GM23338 (cell line): ENCODE measurements around the gene FBXO15. TPM values are rescaled to one million over a fixed set of nuclear protein-coding genes. Genes with fewer than 3 reads are reported as not detected.

Source experiments
- ATAC-seq: fragments of 200-7000 bp; cut with Tn5 transposase; 3 replicates; pipeline ENCODE4 v1.9.1; 2020
- DNase-seq: peaks from one replicate; pipeline ENCODE4 v3.0.0-alpha.2; 2015; ENCODE audit warnings: low spot score
- H2AFZ ChIP-seq: fragments of 200-600 bp; sonication (generic); 2 replicates; pipeline ENCODE4 v1.8.0; 2016; ENCODE audit warnings: antibody characterized with exemption, mild to moderate bottlenecking, moderate library complexity
- H3F3A ChIP-seq: fragments of 200-600 bp; sonication (generic); replicated peaks from 2 replicates; pipeline ENCODE4 v1.8.0; 2017; ENCODE audit warnings: antibody characterized with exemption, mixed run types, low read depth
- H3K27ac ChIP-seq: fragments of 200-600 bp; sonication (generic); 2 replicates; pipeline ENCODE4 v1.6.1; 2016; ENCODE audit warnings: low read depth
- H3K27me3 ChIP-seq: fragments of 200-600 bp; sonication (generic); 2 replicates; pipeline ENCODE4 v1.8.0; 2016; ENCODE audit warnings: mild to moderate bottlenecking, mixed run types, moderate library complexity; ENCODE audit not compliant: insufficient read depth
- H3K36me3 ChIP-seq: fragments of 200-600 bp; sonication (generic); 2 replicates; pipeline ENCODE4 v1.8.0; 2016; ENCODE audit warnings: mild to moderate bottlenecking; ENCODE audit not compliant: insufficient read depth
- H3K4me1 ChIP-seq: fragments of 200-600 bp; sonication (generic); 2 replicates; pipeline ENCODE4 v1.8.0; 2016; ENCODE audit warnings: mild to moderate bottlenecking, moderate library complexity; ENCODE audit not compliant: insufficient read depth
- H3K4me2 ChIP-seq: fragments of 200-600 bp; sonication (generic); 2 replicates; pipeline ENCODE4 v1.7.1; 2017; ENCODE audit warnings: mixed run types
- H3K4me3 ChIP-seq: fragments of 200-600 bp; sonication (generic); 2 replicates; pipeline ENCODE4 v1.6.1; 2016; ENCODE audit warnings: mixed run types
- H3K79me2 ChIP-seq: fragments of 200-600 bp; sonication (generic); replicated peaks from 2 replicates; pipeline ENCODE4 v1.8.0; 2017; ENCODE audit warnings: mild to moderate bottlenecking; ENCODE audit not compliant: insufficient read depth
- H3K9me2 ChIP-seq: fragments of 200-600 bp; sonication (generic); 2 replicates; pipeline ENCODE4 v1.8.0; 2017; ENCODE audit not compliant: insufficient read depth
- H4K20me1 ChIP-seq: fragments of 200-600 bp; sonication (generic); replicated peaks from 2 replicates; pipeline ENCODE4 v1.8.0; 2017; ENCODE audit warnings: mild to moderate bottlenecking; ENCODE audit not compliant: insufficient read depth
- H3K27ac Mint-ChIP-seq: 2 replicates; pipeline ENCODE4 v1.8.0; 2020; ENCODE audit warnings: inconsistent platforms, mild to moderate bottlenecking, moderate library complexity, mixed read lengths
- H3K27me3 Mint-ChIP-seq: 3 replicates; pipeline ENCODE4 v1.8.0; 2022; ENCODE audit warnings: low read depth, mild to moderate bottlenecking, moderate library complexity, mixed read lengths, inconsistent platforms; ENCODE audit not compliant: insufficient read depth, poor library complexity
- H3K36me3 Mint-ChIP-seq: 3 replicates; pipeline ENCODE4 v1.8.0; 2021; ENCODE audit warnings: low read depth, mild to moderate bottlenecking, inconsistent platforms, moderate library complexity, mixed read lengths
- H3K4me1 Mint-ChIP-seq: 3 replicates; pipeline ENCODE4 v1.8.0; 2020; ENCODE audit warnings: mild to moderate bottlenecking, inconsistent platforms, mixed read lengths
- H3K4me3 Mint-ChIP-seq: 3 replicates; pipeline ENCODE4 v1.8.0; 2021; ENCODE audit warnings: moderate library complexity, mild to moderate bottlenecking, inconsistent platforms, mixed read lengths
- H3K9me3 Mint-ChIP-seq: 3 replicates; pipeline ENCODE4 v1.8.0; 2020; ENCODE audit warnings: moderate library complexity, mild to moderate bottlenecking, inconsistent platforms, mixed read lengths
- CREB1 ChIP-seq: fragments of 250-450 bp; sonication (Bioruptor Pico); IDR thresholded peaks from 2 replicates; pipeline ENCODE4 v1.5.0; 2020; ENCODE audit warnings: low read depth, mild to moderate bottlenecking, moderate library complexity
- CTCF ChIP-seq, 2 experiments: fragments of 200-600 bp in 1 of 2; sonication (generic) in 1 of 2; conservative IDR thresholded peaks; 2 replicates each; pipeline versions ENCODE4 v1.5.1 to v1.6.1; 2016 to 2017; ENCODE audit warnings: antibody characterized with exemption in 2 of 2, low read depth in 2 of 2, mild to moderate bottlenecking in 2 of 2, moderate library complexity in 1 of 2
- EZH2 ChIP-seq: fragments of 200-600 bp; sonication (generic); IDR thresholded peaks from one replicate; pipeline ENCODE4 v1.8.0; 2017; ENCODE audit warnings: antibody characterized with exemption, mild to moderate bottlenecking, low read depth; ENCODE audit not compliant: unreplicated experiment
- EZH2phosphoT487 ChIP-seq: fragments of 200-600 bp; sonication (generic); IDR thresholded peaks from one replicate; pipeline ENCODE4 v1.8.1; 2018; ENCODE audit warnings: antibody characterized with exemption; ENCODE audit not compliant: unreplicated experiment
- JUNB ChIP-seq: IDR thresholded peaks from one replicate; pipeline ENCODE4 v1.6.1; 2016; ENCODE audit warnings: antibody characterized with exemption; ENCODE audit not compliant: unreplicated experiment
- NANOG ChIP-seq: IDR thresholded peaks from 2 replicates; pipeline ENCODE4 v1.6.1; 2016; ENCODE audit warnings: antibody characterized with exemption, borderline replicate concordance
- POLR2AphosphoS5 ChIP-seq: IDR thresholded peaks from 2 replicates; pipeline ENCODE4 v1.6.1; 2016; ENCODE audit warnings: antibody characterized with exemption, low read depth
- REST ChIP-seq: IDR thresholded peaks from one replicate; pipeline ENCODE4 v1.6.1; 2018; ENCODE audit warnings: antibody characterized with exemption; ENCODE audit not compliant: unreplicated experiment
- STAT1 ChIP-seq: IDR thresholded peaks from one replicate; pipeline ENCODE4 v1.6.1; 2016; ENCODE audit warnings: antibody characterized with exemption; ENCODE audit not compliant: unreplicated experiment
- ZNF114 ChIP-seq: fragments of 250-450 bp; sonication (Bioruptor Pico); IDR thresholded peaks from 2 replicates; pipeline ENCODE4 v1.5.0; 2020; ENCODE audit warnings: mild to moderate bottlenecking, moderate library complexity
- ZNF331 ChIP-seq: fragments of 250-450 bp; sonication (Bioruptor Pico); IDR thresholded peaks from 2 replicates; pipeline ENCODE4 v1.5.0; 2020; ENCODE audit warnings: low read depth, mild to moderate bottlenecking, moderate library complexity
- polyA plus RNA-seq: library from polyadenylated mRNA; unstranded; fragments of >200 nt; fragmentation: Nextera tagmentation; extraction: Ambion mirVana; gene quantifications from 2 replicates; pipeline ENCODE4 v1.2.1, GENCODE V29; 2016
- total RNA-seq: library from RNA; depleted of rRNA; stranded (reverse); fragments of >200 nt; shearing (Covaris generic); gene quantifications from 2 replicates; pipeline ENCODE4 v1.2.3, GENCODE V29; 2014
- TF ChIP-seq, protein P1 (sequence below): IDR thresholded peaks from 2 replicates; pipeline ENCODE4 v1.6.1; 2016; ENCODE audit warnings: antibody characterized with exemption
- TF ChIP-seq, protein P2 (sequence below): fragments of 250-450 bp; sonication (Bioruptor Pico); IDR thresholded peaks from 2 replicates; pipeline ENCODE4 v1.5.0; 2020; ENCODE audit warnings: mild to moderate bottlenecking, moderate library complexity

FBXO15 gene
- total and polyA plus RNA-seq, 2 experiments from 2014 or later: 0.21 to 0.53 TPM

DNA sequence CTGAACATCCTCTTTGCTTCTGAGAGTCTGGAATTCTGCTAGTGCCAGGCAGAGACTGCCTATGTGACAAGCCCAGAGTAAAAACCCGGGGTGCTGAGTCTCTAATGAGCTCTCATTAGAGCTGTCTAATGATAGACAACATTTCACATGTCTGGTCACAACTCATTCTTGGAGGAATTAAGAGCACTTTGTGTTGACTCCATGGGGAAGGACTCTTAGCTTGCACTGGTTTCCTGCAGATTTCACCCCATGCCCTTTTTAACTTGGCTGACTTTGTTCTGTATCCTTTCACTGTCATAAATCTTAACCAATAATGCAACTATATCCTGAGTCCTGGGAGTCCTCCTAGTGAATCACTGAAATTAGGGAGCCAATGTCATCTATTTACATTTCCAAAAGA is 33.5 kb downstream of the FBXO15 start:
- H3F3A ChIP-seq: no peaks in the 10 kb centered on the region
- H3K27me3 ChIP-seq: no peaks in the 10 kb centered on the region
- peaks cover 4% of the 10 kb centered on the region for H3K27me3 Mint-ChIP-seq
- no peak overlapping the region for H3K4me3 ChIP-seq
- no peak for ATAC-seq
- peaks cover 28% of the 10 kb centered on the region for H3K4me1 ChIP-seq
- peaks cover 6% of the 10 kb centered on the region; the same call in 1 of the 2 replicates for H3K36me3 ChIP-seq
- no peak for TF ChIP-seq STAT1
- no peak for TF ChIP-seq CREB1 (CRISPR knock-in tag)
- no peak for TF ChIP-seq JUNB
- no peak for TF ChIP-seq ZNF331 (CRISPR knock-in tag)
- no peak for TF ChIP-seq POLR2AphosphoS5
- no peak for TF ChIP-seq NANOG
- no peak for TF ChIP-seq REST
- TF ChIP-seq CTCF (conservative IDR thresholded peaks at IDR 0.05; ENCODE audit: low read depth in 2 of 2): no peak
- TF ChIP-seq, protein P1, sequence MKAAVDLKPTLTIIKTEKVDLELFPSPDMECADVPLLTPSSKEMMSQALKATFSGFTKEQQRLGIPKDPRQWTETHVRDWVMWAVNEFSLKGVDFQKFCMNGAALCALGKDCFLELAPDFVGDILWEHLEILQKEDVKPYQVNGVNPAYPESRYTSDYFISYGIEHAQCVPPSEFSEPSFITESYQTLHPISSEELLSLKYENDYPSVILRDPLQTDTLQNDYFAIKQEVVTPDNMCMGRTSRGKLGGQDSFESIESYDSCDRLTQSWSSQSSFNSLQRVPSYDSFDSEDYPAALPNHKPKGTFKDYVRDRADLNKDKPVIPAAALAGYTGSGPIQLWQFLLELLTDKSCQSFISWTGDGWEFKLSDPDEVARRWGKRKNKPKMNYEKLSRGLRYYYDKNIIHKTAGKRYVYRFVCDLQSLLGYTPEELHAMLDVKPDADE: no peak
- no peak for TF ChIP-seq ZNF114 (CRISPR knock-in tag)
- TF ChIP-seq EZH2phosphoT487: no peak
- TF ChIP-seq, protein P2, sequence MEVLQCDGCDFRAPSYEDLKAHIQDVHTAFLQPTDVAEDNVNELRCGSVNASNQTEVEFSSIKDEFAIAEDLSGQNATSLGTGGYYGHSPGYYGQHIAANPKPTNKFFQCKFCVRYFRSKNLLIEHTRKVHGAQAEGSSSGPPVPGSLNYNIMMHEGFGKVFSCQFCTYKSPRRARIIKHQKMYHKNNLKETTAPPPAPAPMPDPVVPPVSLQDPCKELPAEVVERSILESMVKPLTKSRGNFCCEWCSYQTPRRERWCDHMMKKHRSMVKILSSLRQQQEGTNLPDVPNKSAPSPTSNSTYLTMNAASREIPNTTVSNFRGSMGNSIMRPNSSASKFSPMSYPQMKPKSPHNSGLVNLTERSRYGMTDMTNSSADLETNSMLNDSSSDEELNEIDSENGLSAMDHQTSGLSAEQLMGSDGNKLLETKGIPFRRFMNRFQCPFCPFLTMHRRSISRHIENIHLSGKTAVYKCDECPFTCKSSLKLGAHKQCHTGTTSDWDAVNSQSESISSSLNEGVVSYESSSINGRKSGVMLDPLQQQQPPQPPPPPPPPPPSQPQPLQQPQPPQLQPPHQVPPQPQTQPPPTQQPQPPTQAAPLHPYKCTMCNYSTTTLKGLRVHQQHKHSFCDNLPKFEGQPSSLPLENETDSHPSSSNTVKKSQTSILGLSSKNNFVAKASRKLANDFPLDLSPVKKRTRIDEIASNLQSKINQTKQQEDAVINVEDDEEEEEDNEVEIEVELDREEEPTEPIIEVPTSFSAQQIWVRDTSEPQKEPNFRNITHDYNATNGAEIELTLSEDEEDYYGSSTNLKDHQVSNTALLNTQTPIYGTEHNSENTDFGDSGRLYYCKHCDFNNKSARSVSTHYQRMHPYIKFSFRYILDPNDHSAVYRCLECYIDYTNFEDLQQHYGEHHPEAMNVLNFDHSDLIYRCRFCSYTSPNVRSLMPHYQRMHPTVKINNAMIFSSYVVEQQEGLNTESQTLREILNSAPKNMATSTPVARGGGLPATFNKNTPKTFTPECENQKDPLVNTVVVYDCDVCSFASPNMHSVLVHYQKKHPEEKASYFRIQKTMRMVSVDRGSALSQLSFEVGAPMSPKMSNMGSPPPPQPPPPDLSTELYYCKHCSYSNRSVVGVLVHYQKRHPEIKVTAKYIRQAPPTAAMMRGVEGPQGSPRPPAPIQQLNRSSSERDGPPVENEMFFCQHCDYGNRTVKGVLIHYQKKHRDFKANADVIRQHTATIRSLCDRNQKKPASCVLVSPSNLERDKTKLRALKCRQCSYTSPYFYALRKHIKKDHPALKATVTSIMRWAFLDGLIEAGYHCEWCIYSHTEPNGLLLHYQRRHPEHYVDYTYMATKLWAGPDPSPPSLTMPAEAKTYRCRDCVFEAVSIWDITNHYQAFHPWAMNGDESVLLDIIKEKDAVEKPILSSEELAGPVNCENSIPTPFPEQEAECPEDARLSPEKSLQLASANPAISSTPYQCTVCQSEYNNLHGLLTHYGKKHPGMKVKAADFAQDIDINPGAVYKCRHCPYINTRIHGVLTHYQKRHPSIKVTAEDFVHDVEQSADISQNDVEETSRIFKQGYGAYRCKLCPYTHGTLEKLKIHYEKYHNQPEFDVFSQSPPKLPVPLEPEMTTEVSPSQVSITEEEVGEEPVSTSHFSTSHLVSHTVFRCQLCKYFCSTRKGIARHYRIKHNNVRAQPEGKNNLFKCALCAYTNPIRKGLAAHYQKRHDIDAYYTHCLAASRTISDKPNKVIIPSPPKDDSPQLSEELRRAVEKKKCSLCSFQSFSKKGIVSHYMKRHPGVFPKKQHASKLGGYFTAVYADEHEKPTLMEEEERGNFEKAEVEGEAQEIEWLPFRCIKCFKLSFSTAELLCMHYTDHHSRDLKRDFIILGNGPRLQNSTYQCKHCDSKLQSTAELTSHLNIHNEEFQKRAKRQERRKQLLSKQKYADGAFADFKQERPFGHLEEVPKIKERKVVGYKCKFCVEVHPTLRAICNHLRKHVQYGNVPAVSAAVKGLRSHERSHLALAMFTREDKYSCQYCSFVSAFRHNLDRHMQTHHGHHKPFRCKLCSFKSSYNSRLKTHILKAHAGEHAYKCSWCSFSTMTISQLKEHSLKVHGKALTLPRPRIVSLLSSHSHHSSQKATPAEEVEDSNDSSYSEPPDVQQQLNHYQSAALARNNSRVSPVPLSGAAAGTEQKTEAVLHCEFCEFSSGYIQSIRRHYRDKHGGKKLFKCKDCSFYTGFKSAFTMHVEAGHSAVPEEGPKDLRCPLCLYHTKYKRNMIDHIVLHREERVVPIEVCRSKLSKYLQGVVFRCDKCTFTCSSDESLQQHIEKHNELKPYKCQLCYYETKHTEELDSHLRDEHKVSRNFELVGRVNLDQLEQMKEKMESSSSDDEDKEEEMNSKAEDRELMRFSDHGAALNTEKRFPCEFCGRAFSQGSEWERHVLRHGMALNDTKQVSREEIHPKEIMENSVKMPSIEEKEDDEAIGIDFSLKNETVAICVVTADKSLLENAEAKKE (CRISPR knock-in tag): no peak
- no peak for TF ChIP-seq EZH2
- peak overlapping the region; percentile 3; the same call in 1 of the 2 replicates for H3K4me2 ChIP-seq
- no peaks in the 10 kb centered on the region for H3K79me2 ChIP-seq
- peaks cover 31% of the 10 kb centered on the region for H3K4me1 Mint-ChIP-seq
- no peak overlapping the region for H3K27ac Mint-ChIP-seq
- H3K36me3 Mint-ChIP-seq: peaks cover 7% of the 10 kb centered on the region; the same call in 2 of the 3 replicates
- H3K9me2 ChIP-seq: no peaks in the 10 kb centered on the region
- H3K9me3 Mint-ChIP-seq: peaks cover 21% of the 10 kb centered on the region; the same call in 2 of the 3 replicates
- no peak for DNase-seq
- H3K4me3 Mint-ChIP-seq: no peak overlapping the region
- no peaks in the 10 kb centered on the region for H4K20me1 ChIP-seq
- H2AFZ ChIP-seq: no peak overlapping the region
- no peak overlapping the region for H3K27ac ChIP-seq
